Uterus (tissue), 4 donors: ENCODE data around the gene TRIM69. TPM values are rescaled to one million over a fixed set of nuclear protein-coding genes. Genes with fewer than 3 reads are reported as not detected.
"Not testable (repeated sequence)": the region's sequence is repeated elsewhere in the genome, so short reads cannot be mapped to it uniquely, and the experiment has no call there.

ENCODE experiments used
- DNase-seq, 2 donors: peaks; one replicate each; pipeline ENCODE4 v3.0.0-alpha.2; 2019 to 2020
- H3K27ac ChIP-seq, 2 donors: fragments of 200-600 bp; sonication (generic); 1 replicate in 1 of 2; 2 replicates in 1 of 2; pipeline ENCODE4 v1.5.1; 2016 to 2018
- H3K27me3 ChIP-seq, 2 donors: fragments of 200-600 bp; sonication (generic); one replicate each; pipeline ENCODE4 v1.5.1; 2018 to 2019; ENCODE audit warnings: control low read depth in 1 of 2
- H3K36me3 ChIP-seq, 2 donors: fragments of 200-600 bp; sonication (generic); one replicate each; pipeline ENCODE4 v1.5.1; 2019; ENCODE audit warnings: control low read depth in 1 of 2
- H3K4me1 ChIP-seq, 2 donors: fragments of 200-600 bp; sonication (generic); one replicate each; pipeline ENCODE4 v1.5.1; 2018 to 2019; ENCODE audit warnings: control low read depth in 1 of 2
- H3K4me3 ChIP-seq, 2 donors: fragments of 200-600 bp; sonication (generic); 1 replicate in 1 of 2; 2 replicates in 1 of 2; pipeline ENCODE4 v1.5.1; 2018 to 2019; ENCODE audit warnings: mild to moderate bottlenecking in 1 of 2
- H3K9me3 ChIP-seq, 2 donors: fragments of 200-600 bp; sonication (generic); one replicate each; pipeline ENCODE4 v1.5.1; 2019; ENCODE audit warnings: control low read depth in 1 of 2
- CTCF ChIP-seq, 4 experiments: fragments of 200-600 bp in 2 of 4; fragments of 450-650 bp in 2 of 4; sonication (generic) in 2 of 4; IDR thresholded peaks; one replicate each; pipeline ENCODE4 v1.5.1; 2016 to 2019; ENCODE audit warnings: antibody characterized with exemption in 4 of 4, mild to moderate bottlenecking in 2 of 4, moderate library complexity in 1 of 4
- POLR2A ChIP-seq, 2 donors: fragments of 450-650 bp; IDR thresholded peaks; one replicate each; pipeline ENCODE4 v1.6.1; 2016; ENCODE audit warnings: antibody characterized with exemption in 2 of 2, mild to moderate bottlenecking in 1 of 2, moderate library complexity in 1 of 2
- intact Hi-C: fragments of 100-400 bp; cut with DNase I; formaldehyde crosslinking; loops from one replicate; pipeline ENCODE4 v1.15.1; 2023; ENCODE audit warnings: low total_unique reads
- total RNA-seq, 4 donors: library from RNA; depleted of rRNA in 3 of 4; stranded (reverse); fragments of >200 nt in 3 of 4; gene quantifications; one replicate each; pipeline versions ENCODE4 v1.1.0 to v1.2.4, GENCODE V29; 2014 to 2023
- donor health status: DM: yes; HTN: yes; CAD: no.

TRIM69 gene
- total RNA-seq, 4 donors from 2014 or later, result 6.1 to 16.2 (median 15.4) TPM

GRCh38 chr15:44718180-44718926 lies 18.0 kb upstream of the TRIM69 start:
- Histone ChIP-seq H3K4me3 (no peak overlapping the region), H3K4me1 (no peaks in the 10 kb centered on the region), H3K36me3 (no peaks in the 10 kb centered on the region), H3K9me3 (no peaks in the 10 kb centered on the region), H3K27ac (no peak overlapping the region), H3K27me3 (no peaks in the 10 kb centered on the region)
- intact Hi-C loops, result no loop called here
- no peak for DNase-seq
- TF ChIP-seq CTCF (IDR thresholded peaks at IDR 0.05) (no peak), POLR2A (IDR thresholded peaks at IDR 0.05) (no peak)

GRCh38 chr15:44718927-44719292 lies 17.4 kb upstream of the TRIM69 start:
- no peaks in the 10 kb centered on the region for H3K36me3 ChIP-seq
- H3K4me1 ChIP-seq, result no peaks in the 10 kb centered on the region
- intact Hi-C loops, result no loop called here
- H3K27me3 ChIP-seq, result no peaks in the 10 kb centered on the region
- DNase-seq, result no peak
- no peak overlapping the region for H3K27ac ChIP-seq
- H3K9me3 ChIP-seq, result no peaks in the 10 kb centered on the region
- TF ChIP-seq CTCF (IDR thresholded peaks at IDR 0.05) (no peak), POLR2A (IDR thresholded peaks at IDR 0.05) (no peak)
- H3K4me3 ChIP-seq, result no peak overlapping the region

GRCh38 chr15:44719293-44719999 lies 16.9 kb upstream of the TRIM69 start:
- H3K27me3 ChIP-seq, result no peaks in the 10 kb centered on the region
- no peak overlapping the region for H3K4me3 ChIP-seq
- H3K27ac ChIP-seq, result no peak overlapping the region
- no peak for DNase-seq
- no peak for TF ChIP-seq POLR2A (IDR thresholded peaks at IDR 0.05)
- no peak for TF ChIP-seq CTCF (IDR thresholded peaks at IDR 0.05)
- no peaks in the 10 kb centered on the region for H3K9me3 ChIP-seq
- H3K36me3 ChIP-seq, result no peaks in the 10 kb centered on the region
- no peaks in the 10 kb centered on the region for H3K4me1 ChIP-seq
- intact Hi-C loops, result no loop called here

GRCh38 chr15:44720000-44720435 lies 16.3 kb upstream of the TRIM69 start:
- H3K27me3 ChIP-seq, H3K27ac ChIP-seq, H3K36me3 ChIP-seq, H3K4me3 ChIP-seq, H3K4me1 ChIP-seq, H3K9me3 ChIP-seq, DNase-seq, intact Hi-C loops: not testable (repeated sequence)

- intact Hi-C loops, result no loop called here
- Histone ChIP-seq H3K9me3 (no peaks in the 10 kb centered on the region), H3K4me1 (no peaks in the 10 kb centered on the region), H3K4me3 (no peak overlapping the region), H3K27me3 (no peaks in the 10 kb centered on the region), H3K27ac (no peak overlapping the region), H3K36me3 (no peaks in the 10 kb centered on the region)
- DNase-seq, result no peak
- TF ChIP-seq CTCF (IDR thresholded peaks at IDR 0.05), result no peak
- TF ChIP-seq POLR2A (IDR thresholded peaks at IDR 0.05), result no peak
Measured at GRCh38 chr15:44720460-44721176, 15.7 kb upstream of the TRIM69 start.
